GM21381 (cell line): Measurements from ENCODE around the gene LMX1B.

ENCODE experiments used
- ATAC-seq: cut with Tn5 transposase; IDR thresholded peaks from one replicate; pipeline ENCODE4 v1.9.1; 2021; ENCODE audit warnings: mild to moderate bottlenecking, moderate library complexity; ENCODE audit not compliant: unreplicated experiment

Gene LMX1B

DNA sequence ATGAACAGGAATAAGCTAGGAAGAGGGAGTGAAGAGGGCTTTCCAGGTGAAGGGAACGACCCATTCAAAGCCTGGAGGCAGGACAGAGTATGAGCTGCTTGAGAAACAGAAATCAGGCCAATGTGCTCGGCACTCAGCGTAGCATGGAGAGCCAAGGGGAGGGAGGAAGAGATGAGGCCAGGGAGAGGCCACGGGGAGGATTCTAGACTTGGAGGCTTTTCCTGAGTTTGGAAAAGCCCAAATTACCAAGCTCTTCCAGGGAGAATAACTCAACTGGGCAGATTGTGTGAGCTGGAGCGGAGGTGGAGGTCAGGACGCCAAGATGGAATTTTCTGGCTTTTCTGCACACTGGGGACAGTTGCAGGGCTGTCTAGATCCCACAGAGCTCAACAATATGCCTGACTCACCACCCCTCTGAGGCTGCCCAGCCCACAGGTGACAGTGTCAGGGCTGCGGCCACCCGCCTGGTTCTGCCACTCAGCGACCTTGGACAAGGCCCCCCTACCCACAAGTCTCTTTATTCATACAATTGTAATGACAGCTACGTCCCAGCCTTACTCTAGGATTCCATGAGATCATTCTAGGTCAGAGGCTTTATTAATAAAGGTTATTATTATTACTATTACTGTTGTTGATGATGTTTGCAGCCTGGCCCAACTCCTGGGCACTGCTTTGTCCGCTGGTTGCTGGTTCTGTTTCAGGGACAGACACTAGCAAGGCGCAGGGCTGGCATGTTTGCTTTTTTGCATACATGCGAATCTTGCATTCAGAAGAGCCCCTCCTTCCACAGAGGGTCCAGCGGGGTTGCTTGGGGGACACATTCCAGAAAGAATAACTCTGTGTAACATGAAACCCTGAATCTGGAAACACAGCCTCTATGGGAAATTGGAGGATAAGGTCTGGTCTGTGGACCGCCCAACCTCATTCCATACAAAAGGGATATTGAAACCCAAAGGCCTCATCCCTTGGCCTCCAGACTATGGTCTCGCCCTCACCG lies 9.4 kb upstream of the LMX1B start:
- ATAC-seq = no peak

DNA sequence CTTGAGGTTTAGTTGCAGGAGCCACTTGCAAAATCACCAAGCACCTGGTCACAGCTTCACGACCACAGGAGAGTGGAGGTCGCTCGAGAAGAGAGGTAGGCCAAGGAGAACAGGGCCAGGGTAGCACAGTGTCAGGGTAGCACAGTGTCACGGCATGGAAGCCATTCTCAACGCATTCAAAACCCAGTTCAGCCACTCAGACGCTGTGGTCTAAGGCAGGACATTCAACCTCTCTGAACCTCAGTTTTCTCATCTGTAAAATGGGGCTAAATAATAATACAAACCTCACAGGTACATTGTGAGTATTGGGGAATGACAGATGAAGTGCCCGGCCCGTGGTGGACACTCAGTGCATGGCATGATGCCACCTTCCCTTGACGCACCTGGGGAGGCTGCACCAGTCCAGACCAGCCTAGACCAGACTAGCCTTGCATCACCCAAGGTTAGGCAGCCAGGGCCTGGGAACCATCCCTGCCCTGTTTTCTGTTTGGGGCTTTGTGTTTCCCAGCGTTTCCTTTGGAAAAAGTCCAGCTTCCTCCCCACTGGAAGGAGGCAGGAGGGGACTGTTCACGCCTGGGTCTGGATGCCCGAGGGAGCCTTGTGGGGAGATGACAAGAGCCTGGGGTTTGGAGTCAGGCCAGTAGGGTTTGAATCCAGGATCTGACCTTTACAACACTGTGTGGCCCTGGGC lies 7.8 kb upstream of the LMX1B start:
- ATAC-seq = no peak

DNA sequence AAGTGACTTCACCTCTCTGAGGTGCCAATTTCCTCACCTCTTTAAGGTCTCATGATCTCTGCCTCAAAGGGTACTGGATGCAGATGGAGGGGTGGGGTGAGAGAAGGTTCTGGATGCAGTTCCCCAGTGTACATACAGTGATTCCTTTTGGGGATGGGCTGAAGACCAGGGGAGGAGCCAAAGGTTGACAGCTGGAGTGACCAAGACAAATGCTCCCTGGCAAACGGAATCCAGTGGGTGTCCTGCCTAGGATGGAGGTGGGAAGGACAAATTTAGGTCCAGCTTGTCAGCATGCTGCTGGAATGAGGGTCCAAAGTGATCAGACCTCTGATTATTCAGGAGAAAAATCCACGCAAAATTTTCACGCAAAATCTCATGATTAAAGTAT lies 7.3 kb upstream of the LMX1B start:
- no peak for ATAC-seq

DNA sequence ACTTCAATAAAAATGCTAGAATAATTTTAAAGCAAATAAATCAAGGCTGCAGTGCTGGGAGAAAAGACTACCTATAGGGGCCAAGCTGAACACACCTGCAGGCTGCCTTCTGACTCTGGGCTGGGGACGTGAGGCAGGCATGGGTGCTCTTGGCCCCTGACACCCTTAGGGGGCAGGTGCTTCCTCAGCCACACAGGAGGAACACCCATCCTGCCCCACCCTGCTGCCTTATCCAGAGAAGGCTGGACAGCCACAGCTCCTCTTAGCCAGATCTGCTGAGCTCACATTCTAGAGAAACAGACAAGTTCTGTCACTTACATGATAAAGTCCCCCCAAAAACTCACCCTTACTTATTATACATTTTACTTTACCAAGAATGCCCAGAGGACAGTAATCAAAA lies 6.6 kb upstream of the LMX1B start:
- no peak for ATAC-seq

DNA sequence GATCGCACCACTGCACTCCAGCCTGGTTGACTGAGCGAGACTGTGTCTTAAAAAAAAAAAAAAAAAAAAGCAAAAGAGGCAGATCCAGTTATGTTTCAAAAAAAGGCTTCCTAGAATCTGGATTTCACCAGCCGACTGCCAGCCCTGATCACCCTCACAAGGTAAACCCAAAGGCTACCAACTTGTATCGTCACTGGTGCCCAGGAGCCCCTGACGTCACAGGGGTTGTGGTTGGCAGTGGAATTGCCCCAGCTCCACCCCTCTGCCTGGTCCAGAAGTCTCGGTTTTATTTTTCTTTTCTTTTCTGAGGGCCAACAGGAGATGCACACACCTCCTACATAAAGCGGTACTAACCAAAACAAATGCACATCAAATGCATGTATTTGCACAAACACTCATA lies 6.0 kb upstream of the LMX1B start:
- ATAC-seq = no peak

DNA sequence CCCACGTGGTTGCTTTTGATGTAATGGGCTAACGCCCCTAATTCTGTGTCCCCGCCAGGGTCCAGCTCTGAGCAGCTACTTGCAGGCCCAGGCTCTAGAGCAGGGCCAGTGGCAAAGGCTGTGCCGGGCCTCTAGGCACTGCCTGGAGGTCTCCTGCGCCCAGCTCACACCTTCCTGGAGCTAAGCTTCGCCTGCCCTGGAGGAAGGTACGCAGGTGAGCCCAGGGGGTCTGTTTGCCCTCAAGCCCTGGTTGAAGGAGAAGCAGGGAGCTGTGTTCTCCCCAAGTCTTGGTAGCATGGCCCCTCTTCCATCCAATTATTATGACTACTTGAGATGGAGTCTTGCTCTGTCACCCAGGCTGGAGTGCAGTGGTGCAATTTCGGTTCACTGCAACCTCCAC lies 5.2 kb upstream of the LMX1B start:
- no peak for ATAC-seq

DNA sequence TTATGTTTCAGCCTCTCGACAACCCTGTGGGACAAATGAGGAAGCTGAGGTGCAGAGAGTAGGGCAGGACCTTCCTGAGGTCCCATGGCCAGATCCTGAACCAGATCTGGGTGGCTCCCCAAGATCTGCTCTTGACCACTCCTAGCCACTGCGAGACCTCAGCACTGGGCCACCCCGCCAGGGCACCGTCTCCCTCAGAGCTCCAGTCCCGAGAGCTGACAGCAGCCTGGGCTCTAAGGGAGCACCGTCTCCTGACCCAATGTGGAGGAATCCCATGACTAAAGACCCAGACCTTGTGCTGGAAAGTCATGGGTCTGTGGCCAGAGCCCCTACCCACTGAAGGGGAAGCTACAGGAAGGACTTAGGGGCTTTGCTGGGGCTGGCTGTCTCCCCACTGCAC lies 4.5 kb upstream of the LMX1B start:
- no peak for ATAC-seq

DNA sequence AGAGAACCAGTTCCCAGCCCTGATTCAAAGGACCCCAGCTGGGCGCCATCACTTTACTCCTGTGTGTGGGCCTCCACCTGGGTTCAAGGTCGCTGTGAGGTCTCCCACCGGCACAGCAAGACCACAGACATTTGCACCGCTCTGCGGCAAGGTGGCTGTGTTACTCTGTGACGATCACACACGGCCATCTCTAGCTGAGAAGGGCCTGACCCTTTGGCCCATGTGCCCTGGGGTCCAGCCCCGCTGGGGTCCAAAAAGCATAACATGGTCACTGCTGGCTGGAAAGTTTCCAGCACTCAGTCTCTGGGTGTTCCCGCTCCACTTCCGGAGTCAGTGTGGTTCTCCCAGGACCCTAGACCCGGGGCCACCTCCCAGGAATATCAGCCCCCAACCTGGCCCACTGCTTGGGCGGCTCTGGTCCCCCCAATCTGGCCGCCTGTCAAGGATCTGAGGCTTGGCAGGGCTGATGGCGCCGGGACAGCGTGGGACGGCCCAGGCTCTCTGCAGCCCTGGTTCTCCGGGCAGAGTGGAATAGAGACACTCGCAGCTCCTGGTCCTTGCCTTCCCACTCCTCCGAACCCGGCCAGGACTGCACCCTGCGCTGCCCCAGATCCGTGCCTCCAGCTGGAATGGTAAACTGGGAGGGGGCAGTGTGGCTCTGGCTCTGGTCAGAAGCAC lies 3.9 kb upstream of the LMX1B start:
- ATAC-seq = no peak

DNA sequence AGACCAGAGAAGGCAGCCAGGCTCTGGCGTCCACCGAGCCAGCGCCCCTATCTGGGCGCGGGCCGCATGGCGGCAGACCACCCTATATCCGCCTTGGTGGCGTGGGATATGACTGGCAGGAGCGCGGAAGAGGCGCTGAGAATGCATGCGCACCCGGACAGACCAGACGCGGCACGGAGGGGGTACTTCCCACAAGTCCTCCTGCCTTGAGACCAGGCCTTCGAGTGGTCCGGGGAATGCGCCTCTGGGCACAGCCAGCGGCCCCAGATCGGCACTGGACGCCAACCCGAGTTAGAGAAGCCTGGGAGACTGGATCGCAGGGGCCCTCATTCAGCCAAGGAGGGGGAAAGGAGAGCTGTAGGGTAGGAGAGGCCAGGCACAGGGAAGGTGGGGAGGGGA lies 2.5 kb upstream of the LMX1B start:
- no peak for ATAC-seq

DNA sequence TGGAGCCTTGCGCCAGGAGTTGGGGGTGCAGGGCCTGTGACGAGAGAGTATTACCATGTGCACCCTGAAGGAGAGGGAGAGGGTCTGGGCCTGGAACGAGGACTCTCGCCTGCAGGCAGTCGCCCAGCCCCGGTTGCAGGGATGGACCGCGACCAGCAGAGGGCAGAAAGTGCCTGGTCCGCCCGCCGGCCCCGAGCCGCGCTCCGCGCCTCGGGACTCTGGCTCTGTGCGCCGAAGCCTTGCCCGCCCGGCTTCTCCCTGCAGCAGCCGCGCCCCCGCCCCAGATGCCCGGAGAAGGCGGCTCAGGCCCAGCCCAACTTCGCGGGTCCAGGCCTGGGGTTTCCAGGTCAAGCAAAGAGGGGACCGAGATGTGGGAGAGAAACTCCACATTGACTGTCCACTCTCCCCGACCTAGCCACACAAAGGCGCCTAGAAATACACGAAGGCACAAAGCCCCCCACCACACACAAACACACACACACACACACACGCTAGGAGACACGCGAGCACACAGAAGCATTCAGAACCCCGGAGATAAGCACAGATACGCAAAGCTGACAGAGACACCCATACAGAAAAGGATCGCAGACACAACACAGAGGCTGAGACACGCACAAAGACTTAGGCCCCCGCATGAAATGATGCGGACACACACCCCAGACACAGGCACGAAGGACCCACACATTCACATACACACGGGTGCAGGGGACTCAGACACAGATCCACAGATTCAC lies 2.0 kb upstream of the LMX1B start:
- ATAC-seq = no peak

DNA sequence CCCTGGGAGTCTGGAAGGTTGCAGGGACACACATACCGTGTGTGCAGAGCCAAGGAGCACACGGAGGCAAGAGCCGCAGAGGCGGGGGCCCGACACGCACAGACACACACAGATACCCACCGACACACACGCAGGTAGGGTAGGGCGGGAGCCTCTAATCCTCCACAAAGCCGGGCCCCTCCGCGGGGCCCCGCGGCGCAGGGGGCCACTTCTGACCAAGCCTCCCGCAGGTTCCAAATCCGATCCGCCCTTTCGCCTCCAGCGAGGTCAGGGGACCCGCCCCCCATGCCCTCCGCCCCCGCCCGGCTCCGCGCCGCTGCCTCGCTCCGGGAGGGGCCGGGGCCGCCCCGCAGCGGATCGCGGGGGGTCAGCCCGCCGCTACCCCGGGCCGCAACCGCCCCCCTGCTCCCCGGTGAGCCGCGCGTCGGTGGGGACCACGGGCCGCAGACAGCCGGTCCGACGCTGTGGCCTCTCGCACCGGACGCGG lies 1.4 kb upstream of the LMX1B start:
- ATAC-seq = no peak

DNA sequence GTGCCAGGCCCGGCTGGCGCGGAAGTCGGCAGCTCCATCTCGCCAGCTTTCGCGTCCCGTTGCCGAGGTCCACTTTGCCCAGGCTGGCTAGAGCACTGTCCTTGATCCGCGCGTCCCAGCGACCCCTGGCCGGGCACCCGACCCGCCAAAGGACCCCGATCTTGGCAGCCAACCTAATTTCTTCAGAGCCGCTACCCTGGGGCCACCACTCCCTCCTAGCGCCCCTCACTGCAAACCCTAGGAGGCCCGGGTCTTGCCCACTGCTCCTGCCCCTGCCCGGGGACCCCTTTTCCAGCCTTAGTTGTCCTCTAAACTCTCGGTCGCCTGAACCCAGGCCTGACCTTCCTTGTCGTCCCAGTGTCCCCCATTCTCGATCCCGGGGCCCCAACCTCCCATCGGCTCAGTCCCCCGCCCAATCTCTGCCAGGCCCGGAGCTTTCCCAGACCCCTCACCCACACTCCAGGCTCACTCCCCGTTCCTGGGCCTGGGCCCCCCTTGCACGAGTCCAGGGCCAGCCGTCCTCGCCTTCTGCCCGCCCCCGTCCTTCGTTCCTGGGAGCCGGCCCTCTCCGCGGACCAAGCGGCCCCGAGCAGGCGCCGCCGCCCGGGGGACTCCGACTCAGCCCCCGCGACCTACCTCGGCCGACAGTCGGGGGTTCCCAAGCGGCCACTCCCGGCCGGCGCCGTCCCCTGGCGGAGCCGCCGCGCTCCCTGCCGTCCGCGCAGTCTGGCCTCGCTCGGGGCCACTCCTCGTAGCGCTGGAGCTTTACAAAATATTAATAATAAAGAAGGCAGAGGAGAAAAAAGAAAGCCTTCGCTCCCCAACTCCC lies 701 bp upstream of the LMX1B start:
- ATAC-seq = no peak

DNA sequence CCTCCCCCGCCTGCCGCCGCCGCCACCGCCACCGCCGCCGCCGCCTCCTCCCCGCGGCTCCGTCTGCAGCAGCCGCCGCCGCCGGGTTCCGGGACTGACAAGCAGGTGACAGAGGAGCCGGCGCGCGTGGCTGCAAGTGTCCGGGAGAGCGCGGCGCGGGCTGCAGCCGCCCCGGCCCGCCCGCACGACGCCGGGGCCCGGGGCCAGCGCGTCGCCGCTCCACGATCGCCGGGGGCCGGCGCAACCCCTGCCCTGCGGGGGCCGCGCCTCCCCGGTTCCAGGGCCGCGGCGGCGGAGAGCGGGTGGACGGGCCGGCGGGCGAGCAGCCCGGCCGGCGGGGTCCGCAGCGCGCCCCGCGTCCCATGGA lies 343 bp downstream of the LMX1B start:
- no peak for ATAC-seq

DNA sequence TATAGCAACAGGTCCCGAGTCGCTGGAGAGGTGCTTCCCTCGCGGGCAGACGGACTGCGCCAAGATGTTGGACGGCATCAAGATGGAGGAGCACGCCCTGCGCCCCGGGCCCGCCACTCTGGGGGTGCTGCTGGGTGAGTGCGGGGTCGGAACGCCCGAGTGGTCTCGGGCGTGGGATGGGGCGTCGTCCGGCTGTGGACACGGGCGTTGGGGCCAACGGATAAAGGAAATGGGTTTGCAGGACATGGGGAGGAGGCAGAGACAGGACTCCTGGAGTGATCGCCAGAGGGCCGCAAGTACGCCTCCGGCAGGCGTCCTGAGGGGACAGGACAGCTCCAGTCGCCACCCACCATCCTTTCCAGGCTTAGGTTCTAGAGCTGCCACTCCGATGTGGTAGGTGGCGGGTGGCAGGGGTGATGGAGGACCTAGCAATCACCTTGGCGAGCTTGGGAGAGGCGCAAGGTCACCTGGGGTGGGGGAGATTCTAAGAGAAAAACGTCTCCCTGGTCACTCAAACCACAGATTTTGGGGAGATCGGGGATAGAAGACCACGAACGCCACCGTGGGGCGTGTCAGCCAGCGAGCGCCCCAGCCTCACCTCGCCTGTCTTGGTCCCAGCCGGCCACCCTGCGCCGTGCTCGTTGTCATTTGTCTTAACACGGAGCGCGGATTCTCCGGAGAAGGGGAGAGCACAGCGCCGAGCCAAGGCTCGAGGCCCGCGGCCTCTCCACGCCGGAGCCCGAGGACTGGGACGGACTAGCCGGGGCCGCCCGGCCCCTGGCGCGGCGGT lies 922 bp downstream of the LMX1B start:
- ATAC-seq = no peak

DNA sequence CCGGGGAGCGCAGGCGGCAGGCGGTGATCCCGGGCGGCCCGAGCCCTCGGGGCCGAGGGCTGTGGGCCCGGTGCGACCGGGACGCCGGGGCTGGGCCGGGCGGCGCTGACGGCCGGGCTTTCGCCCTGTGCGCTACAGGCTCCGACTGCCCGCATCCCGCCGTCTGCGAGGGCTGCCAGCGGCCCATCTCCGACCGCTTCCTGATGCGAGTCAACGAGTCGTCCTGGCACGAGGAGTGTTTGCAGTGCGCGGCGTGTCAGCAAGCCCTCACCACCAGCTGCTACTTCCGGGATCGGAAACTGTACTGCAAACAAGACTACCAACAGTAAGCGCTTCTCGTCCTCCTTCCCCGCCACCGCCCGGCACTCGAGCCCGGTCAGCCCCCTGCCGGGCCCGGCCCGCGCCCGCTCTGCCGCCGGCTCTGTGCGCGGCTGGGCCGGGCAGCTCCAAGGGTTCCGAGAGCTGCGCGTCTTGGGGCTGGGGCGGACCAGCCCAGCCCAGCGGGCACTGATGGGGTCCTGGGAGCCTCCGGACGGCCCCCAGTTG lies 1.6 kb downstream of the LMX1B start:
- ATAC-seq = no peak

DNA sequence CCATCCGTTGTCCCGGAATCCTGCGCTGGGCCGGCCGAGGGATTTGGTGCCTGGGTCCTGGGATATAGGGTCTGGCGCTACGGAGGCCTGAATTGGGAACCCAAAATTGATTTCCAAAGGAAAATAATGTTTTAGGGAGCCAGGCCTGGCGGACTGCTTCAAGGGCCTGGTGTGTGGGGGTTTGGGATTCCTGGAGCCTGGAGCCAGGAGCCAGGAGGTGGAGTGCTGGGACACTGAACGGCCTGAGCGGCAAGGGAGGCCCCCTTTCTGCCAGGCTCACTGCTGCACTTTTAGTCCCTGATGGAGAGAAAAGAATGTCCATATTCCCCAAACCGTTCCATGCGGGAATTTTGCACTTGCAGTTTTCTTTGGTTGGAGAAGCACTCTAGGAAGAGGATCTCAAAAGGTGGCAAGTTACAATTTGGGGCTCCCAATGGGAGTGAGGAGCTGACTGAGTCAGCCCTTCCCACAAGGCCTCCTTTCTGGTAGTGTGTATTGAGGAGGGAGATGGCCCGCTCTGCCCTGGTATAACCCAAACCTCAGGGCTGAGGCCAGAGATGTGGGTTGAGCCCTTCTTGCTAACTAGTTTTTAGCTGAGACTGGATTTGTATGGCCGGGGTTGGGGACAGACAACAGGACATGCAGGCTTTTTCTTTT lies 2.2 kb downstream of the LMX1B start:
- ATAC-seq = no peak

DNA sequence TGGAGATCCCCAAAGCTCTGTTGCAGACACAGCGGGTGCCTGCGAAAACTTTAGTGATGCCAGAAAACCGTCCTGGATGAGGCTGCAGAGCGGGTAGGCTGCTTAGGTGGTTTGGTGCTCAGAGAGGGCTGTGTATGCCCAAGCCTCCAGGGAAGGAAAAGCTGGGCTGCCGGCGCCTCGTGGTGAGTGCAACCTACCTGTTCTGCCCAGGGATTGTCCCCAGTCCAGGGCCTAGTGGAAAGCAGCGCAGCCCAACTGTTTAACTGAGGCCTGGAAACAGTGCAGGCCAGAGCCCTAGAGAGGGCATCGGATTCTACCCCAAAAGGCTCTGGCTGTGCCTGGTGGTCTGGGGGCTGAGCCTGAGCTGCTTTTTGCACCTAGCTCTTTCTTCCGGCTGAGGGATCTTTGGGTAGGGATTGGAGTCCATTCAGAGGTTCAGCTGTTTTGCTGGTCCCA lies 2.8 kb downstream of the LMX1B start:
- no peak for ATAC-seq
